Activated effector memory CD4-positive, alpha-beta T cell treated with Interleukin-2 at 50 U/mL for 16 hours (primary cell): ENCODE data around the gene RCN1.
"Not testable (repeated sequence)": the region's sequence is repeated elsewhere in the genome, so short reads cannot be mapped to it uniquely, and the experiment has no call there.

Experiments used
- DNase-seq: peaks from one replicate; pipeline ENCODE4 v3.0.0-alpha.2; 2020

Gene RCN1

GRCh38 chr11:32090545-32091370, at the start of gene RCN1:
TSS of gene RCN1 (plus strand) at chr11:32091074. CDS start at chr11:32091197, 123 bp downstream.
- DNase-seq: peak; percentile 23

- DNase-seq: no peak
Measured at GRCh38 chr11:32043737-32044136, 47.1 kb upstream of the RCN1 start.

- DNase-seq: no peak
Measured at GRCh38 chr11:32044158-32044863, 46.6 kb upstream of the RCN1 start.

- no peak for DNase-seq
Measured at GRCh38 chr11:32045456-32045855, 45.4 kb upstream of the RCN1 start.

GRCh38 chr11:32050264-32050663, 40.6 kb upstream of the RCN1 start:
- DNase-seq: no peak

- peak; percentile 4 for DNase-seq
Measured at GRCh38 chr11:32052215-32052614, 38.7 kb upstream of the RCN1 start.

GRCh38 chr11:32053151-32053888, 37.6 kb upstream of the RCN1 start:
- DNase-seq: no peak

GRCh38 chr11:32055861-32056260, 35.0 kb upstream of the RCN1 start:
- no peak for DNase-seq

- DNase-seq: no peak
Measured at GRCh38 chr11:32056438-32056837, 34.4 kb upstream of the RCN1 start.

GRCh38 chr11:32059686-32060462, 31.0 kb upstream of the RCN1 start:
- no peak for DNase-seq

GRCh38 chr11:32062540-32062939, 28.3 kb upstream of the RCN1 start:
- DNase-seq: no peak

GRCh38 chr11:32063031-32063430, 27.8 kb upstream of the RCN1 start:
- DNase-seq: not testable (repeated sequence)

GRCh38 chr11:32065865-32066629, 24.8 kb upstream of the RCN1 start:
- DNase-seq: no peak

GRCh38 chr11:32068134-32068870, 22.6 kb upstream of the RCN1 start:
- no peak for DNase-seq

GRCh38 chr11:32069361-32070058, 21.4 kb upstream of the RCN1 start:
- DNase-seq: no peak

GRCh38 chr11:32070692-32071091, 20.2 kb upstream of the RCN1 start:
- no peak for DNase-seq

- no peak for DNase-seq
Measured at GRCh38 chr11:32071811-32072210, 19.1 kb upstream of the RCN1 start.

- DNase-seq: no peak
Measured at GRCh38 chr11:32072872-32073643, 17.8 kb upstream of the RCN1 start.

GRCh38 chr11:32073644-32074026, 17.2 kb upstream of the RCN1 start:
- DNase-seq: no peak

- DNase-seq: no peak
Measured at GRCh38 chr11:32079553-32079952, 11.3 kb upstream of the RCN1 start.
